DMS114 treated with DMSO at 0.1 percent for 48 hours (cell line): ENCODE results near the gene PIK3R6.

Source experiments
- DNase-seq: peaks from one replicate; lab custom pipeline; 2025; ENCODE audit not compliant: unreplicated experiment; lab: John Stamatoyannopoulos, UW

Gene PIK3R6, protein sequence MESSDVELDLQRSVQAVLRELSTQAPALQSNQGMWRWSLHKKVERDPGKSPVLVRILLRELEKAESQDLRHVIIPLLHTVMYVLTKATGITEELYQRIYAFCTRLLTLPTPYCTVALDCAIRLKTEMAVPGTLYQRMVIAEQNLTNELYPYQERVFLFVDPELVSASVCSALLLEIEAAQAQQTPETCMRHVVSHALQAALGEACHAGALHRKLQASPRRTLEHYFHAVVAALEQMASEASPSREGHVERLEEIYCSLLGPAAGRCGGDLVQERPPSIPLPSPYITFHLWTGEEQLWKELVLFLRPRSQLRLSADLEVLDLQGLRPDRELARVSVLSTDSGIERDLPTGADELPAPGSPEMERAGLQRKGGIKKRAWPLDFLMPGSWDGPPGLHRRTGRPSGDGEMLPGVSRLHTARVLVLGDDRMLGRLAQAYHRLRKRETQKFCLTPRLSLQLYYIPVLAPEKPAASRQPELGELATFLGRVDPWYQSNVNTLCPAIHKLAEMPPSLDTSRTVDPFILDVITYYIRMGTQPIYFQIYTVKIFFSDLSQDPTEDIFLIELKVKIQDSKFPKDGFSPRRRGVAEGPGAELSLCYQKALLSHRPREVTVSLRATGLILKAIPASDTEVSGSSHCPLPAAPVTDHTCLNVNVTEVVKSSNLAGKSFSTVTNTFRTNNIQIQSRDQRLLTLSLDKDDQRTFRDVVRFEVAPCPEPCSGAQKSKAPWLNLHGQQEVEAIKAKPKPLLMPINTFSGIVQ

GRCh38 chr17:8867361-8867981, at the start of gene PIK3R6:
Gene PIK3R6 (minus strand): TSS chr17:8867674. CDS start chr17:8849794, 17,880 bp downstream.
- DNase-seq = no peak

DNA sequence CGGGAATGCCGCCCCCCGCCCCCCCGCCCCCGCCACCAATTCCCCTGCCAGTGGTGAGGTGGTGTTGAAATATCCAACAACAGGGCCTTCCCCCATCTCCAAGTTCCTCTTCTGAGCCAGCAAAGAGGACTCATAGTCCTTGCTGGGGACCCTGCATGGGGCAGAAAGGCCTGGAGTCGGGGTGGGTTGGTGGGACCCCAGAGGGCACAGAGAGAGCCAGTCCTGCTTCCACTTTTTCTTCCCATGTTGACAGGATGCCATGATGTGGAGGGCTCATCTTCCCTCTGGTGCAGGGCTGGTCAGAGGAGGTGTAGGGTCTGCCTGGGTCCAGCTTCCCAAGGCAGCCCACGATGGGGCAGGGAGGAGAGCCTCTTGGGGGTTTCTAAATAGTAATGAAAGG, 49.0 kb upstream of the PIK3R6 start:
- no peak for DNase-seq

DNA sequence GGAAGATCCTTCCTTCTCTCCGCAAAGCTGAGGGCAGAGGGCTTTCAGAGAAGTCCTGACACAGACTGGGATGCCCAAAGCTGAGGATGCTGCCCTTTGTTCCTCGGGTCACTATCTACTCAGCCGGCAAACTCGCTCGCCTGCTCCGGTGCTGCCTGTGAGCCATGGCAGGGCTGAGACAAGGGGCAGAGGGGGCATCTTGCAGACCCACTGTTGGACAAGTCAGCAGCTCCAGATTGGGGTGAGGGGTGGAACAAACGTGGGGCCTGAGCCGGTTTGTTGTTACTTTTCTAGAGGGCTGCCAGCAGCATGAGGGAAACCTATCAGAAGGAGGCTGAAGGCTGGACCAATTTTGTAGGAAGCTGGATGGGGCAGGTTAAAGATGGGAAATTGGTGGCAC, 47.1 kb upstream of the PIK3R6 start:
- DNase-seq = no peak

- no peak for DNase-seq
Measured at GRCh38 chr17:8913879-8914278, 46.4 kb upstream of the PIK3R6 start.

- DNase-seq = no peak
Measured at GRCh38 chr17:8913091-8913490, 45.6 kb upstream of the PIK3R6 start.

- no peak for DNase-seq
Measured at GRCh38 chr17:8912084-8912981, 44.9 kb upstream of the PIK3R6 start.

GRCh38 chr17:8910969-8911604, 43.6 kb upstream of the PIK3R6 start:
- no peak for DNase-seq

DNA sequence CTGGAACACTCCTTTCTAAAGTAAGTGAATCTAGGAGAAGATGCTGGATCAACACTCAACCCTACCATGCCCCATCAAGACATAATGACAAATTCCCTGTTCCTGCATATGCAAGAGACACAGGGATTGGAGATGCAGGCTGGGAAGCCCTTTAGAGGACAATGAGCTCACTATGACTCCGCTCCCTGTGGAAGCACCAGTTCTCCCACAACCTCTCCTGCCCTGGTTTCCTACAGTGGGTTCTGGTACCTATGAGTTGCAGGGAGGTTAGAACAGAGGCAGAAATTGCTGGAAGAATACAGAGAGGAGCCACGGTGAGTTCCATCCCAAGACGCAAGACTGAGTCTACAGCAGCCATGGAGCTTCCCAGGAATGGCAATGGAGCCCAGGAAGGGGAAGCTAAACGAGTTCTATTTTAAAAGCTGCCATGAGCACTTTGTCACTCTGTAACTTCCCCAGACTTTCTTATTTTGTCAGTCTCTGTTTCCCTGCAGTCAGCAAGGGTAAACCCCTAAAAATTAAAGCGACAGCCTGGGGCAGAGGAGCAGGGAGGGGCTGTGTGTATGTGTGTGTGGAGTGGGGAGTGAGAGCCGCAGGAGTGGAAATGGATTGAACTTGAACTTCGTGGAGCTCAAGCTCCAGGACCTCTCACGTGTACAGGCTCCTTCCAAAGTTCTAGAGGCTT, 42.3 kb upstream of the PIK3R6 start:
- no peak for DNase-seq

GRCh38 chr17:8905331-8905730, 37.9 kb upstream of the PIK3R6 start:
- DNase-seq = no peak

GRCh38 chr17:8904686-8905085, 37.2 kb upstream of the PIK3R6 start:
- no peak for DNase-seq

DNA sequence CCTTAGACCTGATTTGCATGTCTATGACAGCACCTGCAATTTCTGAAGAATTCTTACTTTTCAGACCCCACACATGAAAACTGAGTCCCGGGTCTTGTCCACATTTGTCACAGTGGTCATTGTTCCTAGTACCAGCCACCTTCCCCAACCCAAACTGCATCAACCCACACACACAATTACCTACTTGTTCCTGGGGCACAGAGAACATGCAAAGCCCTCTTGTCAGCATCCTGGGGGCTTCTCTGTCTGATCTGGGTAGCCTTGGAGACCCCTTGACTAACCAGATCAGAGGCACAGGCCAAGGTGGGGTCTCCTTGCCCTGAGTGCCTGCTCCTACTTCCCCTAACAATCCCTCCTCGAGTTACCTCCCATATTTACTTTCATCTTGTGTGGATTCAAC, 36.7 kb upstream of the PIK3R6 start:
- no peak for DNase-seq

GRCh38 chr17:8900626-8901585, 33.4 kb upstream of the PIK3R6 start:
- no peak for DNase-seq

DNA sequence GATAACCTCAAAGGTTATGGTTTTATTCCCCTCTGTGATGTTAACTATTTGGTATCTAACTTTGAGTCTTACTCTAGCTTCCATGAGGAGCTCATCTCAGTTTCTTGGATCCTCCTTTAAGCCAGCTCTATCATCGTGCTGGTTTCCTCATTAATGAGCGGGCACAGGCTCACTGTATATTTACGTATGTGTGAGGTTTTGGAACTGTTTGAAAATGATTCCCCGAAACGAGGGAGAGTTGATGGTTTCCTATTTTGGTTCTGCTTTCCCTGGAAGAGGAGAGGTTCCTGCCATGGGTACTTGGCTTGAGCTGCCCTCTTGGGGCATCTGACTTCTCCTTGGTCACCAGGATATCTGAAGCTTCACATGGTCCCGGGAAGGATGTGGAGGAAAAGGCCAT, 32.7 kb upstream of the PIK3R6 start:
- no peak for DNase-seq

DNA sequence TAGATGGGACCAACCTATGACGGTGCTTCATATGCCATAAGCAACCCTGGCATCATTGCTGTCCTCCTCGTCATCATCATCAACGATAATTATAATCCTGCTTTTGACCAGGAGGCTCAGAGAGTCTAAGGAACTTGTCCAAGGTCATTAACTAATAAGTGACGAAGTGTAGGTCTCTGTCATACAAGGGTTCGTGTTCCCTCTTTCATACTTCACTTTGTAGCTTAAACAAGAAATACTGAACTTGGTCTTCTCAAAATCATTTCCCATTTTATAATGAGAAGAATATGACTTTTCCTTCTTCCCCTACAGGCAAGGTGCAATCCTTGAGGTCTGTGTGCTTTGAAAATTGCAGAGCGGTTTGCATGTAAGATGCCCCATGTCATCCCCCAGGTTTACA, 31.2 kb upstream of the PIK3R6 start:
- DNase-seq = no peak

- DNase-seq = no peak
Measured at GRCh38 chr17:8898126-8898525, 30.7 kb upstream of the PIK3R6 start.

DNA sequence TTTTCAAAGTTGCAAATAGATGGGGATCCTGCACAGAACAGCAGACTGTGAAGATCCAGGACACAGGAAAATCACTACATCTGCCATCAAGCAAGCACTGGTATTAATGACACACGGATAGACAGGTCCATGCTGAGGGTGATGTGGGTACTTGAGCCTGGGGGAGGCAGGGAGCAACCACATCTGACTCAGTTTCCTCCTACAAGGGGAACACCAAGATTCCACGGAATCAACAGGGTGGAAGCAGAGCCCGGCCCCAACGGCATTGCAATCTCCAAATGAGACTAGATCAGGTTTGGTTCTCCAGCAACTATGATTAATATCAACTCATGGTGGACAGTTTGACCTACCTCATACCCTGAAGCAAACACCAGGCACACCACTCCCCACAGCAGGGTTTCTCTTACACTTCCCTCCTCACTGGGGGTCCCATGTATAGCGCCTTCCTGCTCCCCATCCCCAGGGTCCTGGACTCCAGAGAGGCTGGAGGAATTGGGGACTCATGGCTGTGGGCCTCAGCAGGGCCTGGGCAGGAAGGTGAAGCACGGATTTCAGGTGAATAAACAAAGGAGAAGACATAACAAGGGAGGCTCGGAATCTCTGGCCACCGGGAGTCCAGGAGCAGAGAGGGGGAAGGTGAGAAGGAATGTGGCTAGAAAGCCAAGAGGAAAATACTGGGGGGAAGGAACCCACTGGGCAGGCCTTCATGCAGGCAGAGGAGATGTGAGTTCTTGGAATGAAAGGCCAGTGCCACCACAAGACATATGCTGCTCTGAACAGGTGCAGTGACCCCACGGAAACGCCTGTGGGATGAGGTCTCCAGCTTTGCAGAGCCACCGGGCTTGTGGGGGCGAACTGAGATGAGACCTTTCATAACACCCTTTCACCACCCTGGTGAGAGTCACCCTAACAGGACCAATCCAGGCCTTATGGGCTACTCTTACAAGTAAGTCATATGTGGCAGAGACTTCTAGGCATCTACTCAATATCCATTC, 29.5 kb upstream of the PIK3R6 start:
- DNase-seq = no peak

DNA sequence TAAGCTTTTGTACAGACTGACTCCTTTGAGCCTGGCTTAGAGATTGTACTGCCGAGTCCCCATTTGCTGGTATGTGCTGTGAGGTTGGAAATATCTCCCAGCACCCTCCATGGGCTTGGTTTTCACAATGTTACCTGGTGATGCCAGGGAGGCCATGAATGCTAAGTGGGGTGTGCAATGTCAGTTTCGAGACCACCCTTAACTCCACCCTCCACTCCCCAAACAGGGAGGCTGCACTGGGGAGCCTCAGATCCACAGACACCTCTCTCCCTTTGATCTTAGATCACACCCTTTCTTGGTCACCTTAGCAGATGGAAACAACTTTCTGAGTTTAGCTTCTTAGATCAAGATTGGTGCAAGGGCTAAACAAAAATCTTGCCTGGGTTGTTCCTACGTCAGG, 28.6 kb upstream of the PIK3R6 start:
- no peak for DNase-seq
